ENCODE data around the gene MPPED2.
A peak's percentile ranks its signal among the peaks of the same experiment; 100 is the strongest.

Gene MPPED2

DNA sequence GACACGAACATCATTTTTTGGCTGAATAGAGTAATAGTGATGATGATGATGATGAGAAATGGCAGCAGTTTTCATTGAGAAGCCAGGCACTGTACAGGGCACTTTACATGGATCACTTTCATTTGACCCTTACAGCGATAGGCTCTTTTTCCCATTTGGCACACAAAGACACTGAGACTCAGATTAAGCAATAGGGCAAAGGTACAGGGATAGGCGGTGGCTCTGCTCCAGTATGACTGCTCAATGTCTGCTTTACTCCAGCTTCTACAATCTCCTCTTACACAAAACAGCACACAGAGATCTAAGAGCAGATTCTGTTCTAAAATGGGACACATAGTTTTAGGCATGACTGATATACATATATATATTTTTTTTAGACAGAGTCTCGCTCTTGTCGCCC lies 40.6 kb downstream of the MPPED2 start:
- no peak for DNase-seq (ENCODE audit: low read depth, low spot score)
- no peak overlapping the region for H3K4me3 ChIP-seq (ENCODE audit: low read length)

- no peak for DNase-seq (ENCODE audit: low read depth, low spot score)
- no peak overlapping the region for H3K4me3 ChIP-seq (ENCODE audit: low read length)
Measured at GRCh38 chr11:30543066-30543465, 43.1 kb downstream of the MPPED2 start.

GRCh38 chr11:30540781-30541180 lies 45.4 kb downstream of the MPPED2 start:
- no peak for DNase-seq (ENCODE audit: low read depth, low spot score)
- no peak overlapping the region for H3K4me3 ChIP-seq (ENCODE audit: low read length)

DNA sequence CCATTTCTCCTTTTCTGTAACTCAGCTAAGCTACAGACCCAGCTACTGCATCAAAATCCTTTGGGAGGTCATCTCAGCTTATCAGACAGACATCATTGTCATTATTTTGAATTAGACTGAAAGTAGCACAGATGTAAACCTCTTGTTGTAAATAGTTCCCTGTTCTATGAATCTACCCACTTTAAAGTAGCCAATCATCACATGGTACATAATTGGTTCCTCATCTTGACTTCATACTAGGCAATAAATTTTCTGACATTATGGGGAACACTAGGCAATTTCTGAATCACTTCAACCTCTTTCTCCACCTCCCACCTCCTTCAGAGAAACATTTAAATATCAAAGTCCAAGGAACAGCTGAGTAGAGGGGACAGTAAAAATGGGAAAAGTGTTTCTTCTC lies 47.9 kb downstream of the MPPED2 start:
- DNase-seq (ENCODE audit: low read depth, low spot score) = no peak

DNA sequence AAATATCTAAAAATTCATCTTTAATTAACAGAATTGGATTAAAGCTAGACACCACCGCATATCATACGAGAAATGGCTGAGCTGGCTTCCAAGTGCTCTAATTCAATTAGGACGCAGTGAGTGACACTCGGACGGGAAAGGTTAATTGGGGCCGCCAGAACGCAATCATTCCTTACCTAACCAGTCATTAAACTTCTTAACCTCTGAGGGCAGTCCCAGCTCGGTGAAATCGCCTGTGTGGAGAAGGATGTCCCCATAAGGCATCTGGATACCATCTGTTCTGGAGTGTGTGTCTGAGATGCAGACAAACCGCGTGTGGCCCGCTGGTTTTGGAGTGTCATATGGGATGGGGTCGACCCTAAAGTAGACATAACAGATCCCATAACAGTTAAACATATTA lies 50.3 kb downstream of the MPPED2 start:
- H3K4me3 ChIP-seq (ENCODE audit: low read length) = no peak overlapping the region
- no peak for DNase-seq (ENCODE audit: low read depth, low spot score)

More for the DNA sequence above, 47.9 kb downstream of the MPPED2 start:
- no peak overlapping the region for H3K4me3 ChIP-seq (ENCODE audit: low read length)

- H3K4me3 ChIP-seq (ENCODE audit: low read length) = no peak overlapping the region
- no peak for DNase-seq (ENCODE audit: low read depth, low spot score)
Measured at GRCh38 chr11:30533445-30533947, 52.7 kb downstream of the MPPED2 start.

- H3K4me3 ChIP-seq (ENCODE audit: low read length) = no peak overlapping the region
- no peak for DNase-seq (ENCODE audit: low read depth, low spot score)
Measured at GRCh38 chr11:30527566-30527965, 58.6 kb downstream of the MPPED2 start.

DNA sequence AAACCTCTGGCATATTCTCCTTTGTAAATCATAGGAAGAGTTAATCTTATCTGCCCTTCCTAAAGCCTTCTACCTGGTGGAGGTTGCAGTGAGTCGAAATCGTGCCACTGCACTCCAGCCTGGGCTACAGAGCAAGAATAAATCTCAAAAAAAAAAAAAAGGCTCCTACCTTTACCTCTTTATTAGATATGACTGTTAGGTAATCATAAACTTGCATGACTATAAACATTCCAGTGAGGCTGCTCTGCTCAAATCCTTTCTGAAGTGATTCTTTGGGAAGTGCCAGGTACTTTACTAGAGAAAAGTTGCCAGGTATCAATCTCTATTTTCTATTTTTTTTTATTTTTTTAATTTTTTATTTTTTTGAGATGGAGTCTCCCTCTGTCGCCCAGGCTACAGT lies 59.6 kb downstream of the MPPED2 start:
- H3K4me3 ChIP-seq (ENCODE audit: low read length) = no peak overlapping the region
- no peak for DNase-seq (ENCODE audit: low read depth, low spot score)

- no peak overlapping the region for H3K4me3 ChIP-seq (ENCODE audit: low read length)
- no peak for DNase-seq (ENCODE audit: low read depth, low spot score)
Measured at GRCh38 chr11:30522536-30523243, 63.5 kb downstream of the MPPED2 start.

DNA sequence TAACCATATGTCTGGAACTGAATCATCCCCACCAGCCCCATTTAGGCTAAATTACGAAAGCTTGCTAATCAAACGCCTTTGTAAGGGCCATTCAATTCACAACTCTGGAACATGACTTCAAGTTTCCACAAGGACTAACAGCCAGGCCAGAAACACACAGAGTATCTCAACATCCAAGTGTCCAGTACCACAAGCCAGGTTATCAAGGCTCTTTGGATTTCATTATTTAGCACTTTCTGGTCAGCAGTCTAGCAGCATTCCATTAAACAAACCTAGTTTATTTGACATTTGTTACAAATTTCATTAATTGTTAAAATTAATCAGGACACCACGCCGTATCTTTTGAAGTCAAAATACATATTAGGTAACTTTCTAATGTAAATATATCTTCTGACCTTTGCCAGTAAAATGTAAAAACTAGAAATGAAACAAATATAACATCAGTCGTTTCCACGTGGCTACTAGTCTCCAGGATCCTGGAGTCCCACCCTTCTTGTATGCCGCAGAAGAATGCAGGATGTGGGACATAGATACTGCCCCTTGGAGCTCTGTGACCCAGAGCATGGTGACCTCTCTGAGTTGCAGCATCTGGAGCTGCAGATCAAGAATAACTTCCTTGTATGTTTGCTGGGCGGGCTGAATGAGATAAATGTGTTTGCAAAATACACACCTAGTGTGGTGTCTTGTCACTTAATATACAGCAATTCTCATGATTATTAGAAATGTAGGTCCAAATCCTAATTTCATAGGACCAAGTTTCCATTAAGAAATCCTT lies 64.7 kb downstream of the MPPED2 start:
- no peak for DNase-seq (ENCODE audit: low read depth, low spot score)
- H3K4me3 ChIP-seq (ENCODE audit: low read length) = no peak overlapping the region

- DNase-seq (ENCODE audit: low read depth, low spot score) = no peak
- no peak overlapping the region for H3K4me3 ChIP-seq (ENCODE audit: low read length)
Measured at GRCh38 chr11:30513087-30513486, 73.1 kb downstream of the MPPED2 start.

DNA sequence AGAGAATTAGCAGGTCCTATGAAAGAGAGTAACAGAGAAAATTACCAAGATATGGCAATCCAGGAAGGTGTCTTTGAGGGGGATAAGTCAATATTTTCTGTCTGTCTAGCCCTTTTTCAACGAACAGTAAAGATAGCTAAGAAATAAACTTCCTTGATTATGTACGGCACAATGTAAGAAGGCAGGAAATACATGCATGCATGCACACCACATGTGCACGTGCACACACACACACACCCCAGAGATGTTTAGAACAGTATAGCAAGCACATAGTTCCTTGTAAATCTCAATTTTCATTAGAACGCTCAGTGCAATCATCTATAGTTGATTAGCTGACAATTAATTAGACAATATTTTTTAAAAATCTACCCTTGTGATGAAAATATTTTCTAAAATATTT lies 74.7 kb downstream of the MPPED2 start:
- peak; percentile 65 for DNase-seq (ENCODE audit: low read depth, low spot score)
- peak overlapping the region; percentile 27 for H3K4me3 ChIP-seq (ENCODE audit: low read length)

- peak; percentile 76 for DNase-seq (ENCODE audit: low read depth, low spot score)
- H3K4me3 ChIP-seq (ENCODE audit: low read length) = peak overlapping the region; percentile 27; the same call in 1 of the 2 replicates
Measured at GRCh38 chr11:30510750-30511149, 75.4 kb downstream of the MPPED2 start.

DNA sequence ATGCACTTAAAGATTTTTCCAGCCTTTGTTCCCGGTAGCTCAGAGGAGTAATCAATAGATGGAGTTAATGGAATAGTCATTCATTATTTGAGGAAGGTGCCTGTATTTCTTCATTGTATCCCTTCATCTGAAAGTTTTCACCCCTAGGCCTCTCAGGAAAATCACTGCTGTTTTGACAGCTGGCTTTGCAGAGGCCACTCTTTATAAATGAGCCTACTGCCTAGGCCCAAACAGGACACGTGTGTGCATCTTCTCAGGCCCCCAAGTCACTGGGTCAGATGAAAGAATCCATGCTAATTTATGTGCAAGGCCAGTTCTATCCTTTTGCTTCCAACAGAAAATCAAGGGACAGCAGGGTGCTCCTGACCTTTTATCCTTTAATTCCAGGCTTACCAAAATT lies 76.8 kb downstream of the MPPED2 start:
- DNase-seq (ENCODE audit: low read depth, low spot score) = no peak

GRCh38 chr11:30508594-30508993 lies 77.6 kb downstream of the MPPED2 start:
- no peak overlapping the region for H3K4me3 ChIP-seq (ENCODE audit: low read length)
- no peak for DNase-seq (ENCODE audit: low read depth, low spot score)

More for the DNA sequence above, 76.8 kb downstream of the MPPED2 start:
- no peak overlapping the region for H3K4me3 ChIP-seq (ENCODE audit: low read length)

DNA sequence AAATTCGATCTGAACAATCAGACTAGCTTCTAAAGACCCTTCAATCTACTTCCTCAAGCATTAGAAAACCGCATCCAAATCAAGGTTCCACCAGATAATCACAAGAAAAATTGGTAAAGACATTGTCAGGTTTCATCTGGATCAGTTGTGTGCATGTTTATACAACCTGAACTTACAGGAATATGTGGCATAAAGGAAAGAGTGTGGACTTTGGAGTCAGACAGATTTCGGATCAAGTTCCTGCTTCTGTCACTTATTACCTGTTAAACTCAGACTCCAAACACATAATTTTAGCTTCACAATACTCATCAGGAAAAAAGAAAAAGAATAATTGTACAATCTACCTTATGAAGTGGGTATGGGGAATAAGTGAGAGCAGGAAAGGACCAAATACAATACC lies 80.5 kb downstream of the MPPED2 start:
- no peak for DNase-seq (ENCODE audit: low read depth, low spot score)
- no peak overlapping the region for H3K4me3 ChIP-seq (ENCODE audit: low read length)

DNA sequence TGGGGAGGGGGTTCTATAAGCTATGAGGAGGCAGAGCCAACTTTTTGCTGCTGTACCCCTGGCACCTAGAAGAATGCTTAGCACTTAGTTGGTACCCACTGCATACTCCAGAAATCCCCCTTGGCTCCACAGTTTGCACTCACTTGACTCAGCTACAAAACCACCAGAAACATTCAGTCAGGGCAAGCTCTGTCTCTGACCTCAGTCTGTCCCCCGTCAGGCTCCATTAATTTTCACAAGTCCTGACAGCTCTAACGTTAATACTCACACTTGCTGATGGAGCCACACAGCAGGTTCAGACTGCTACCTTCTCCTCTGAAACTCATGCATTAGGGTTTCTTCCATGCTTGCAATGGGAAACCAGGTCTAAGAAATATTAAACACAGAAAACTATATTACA lies 81.7 kb downstream of the MPPED2 start:
- no peak overlapping the region for H3K4me3 ChIP-seq (ENCODE audit: low read length)
- DNase-seq (ENCODE audit: low read depth, low spot score) = no peak

GRCh38 chr11:30503156-30503555 lies 83.0 kb downstream of the MPPED2 start:
- DNase-seq (ENCODE audit: low read depth, low spot score) = no peak
- no peak overlapping the region for H3K4me3 ChIP-seq (ENCODE audit: low read length)

DNA sequence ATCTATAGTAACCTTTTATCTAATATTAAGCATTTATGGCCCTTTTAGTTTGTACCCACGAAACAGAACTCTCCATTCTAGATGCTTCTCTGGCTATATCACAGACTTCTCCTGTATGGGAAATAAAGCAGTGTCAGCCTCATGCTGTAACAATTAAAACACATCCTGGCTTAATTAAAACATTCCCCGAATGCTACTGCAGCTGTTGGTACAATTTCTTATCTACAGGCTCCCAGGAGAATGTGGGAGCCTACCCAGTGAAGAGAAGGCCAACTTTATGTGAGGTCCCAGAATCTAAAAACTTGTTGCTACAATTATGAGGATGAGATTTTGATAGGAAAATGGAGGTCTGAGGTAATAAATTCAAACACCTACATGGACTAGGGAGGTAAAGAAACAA lies 83.8 kb downstream of the MPPED2 start:
- no peak for DNase-seq (ENCODE audit: low read depth, low spot score)

GRCh38 chr11:30501744-30502143 lies 84.4 kb downstream of the MPPED2 start:
- no peak overlapping the region for H3K4me3 ChIP-seq (ENCODE audit: low read length)
- no peak for DNase-seq (ENCODE audit: low read depth, low spot score)

More for the DNA sequence above, 83.8 kb downstream of the MPPED2 start:
- no peak overlapping the region for H3K4me3 ChIP-seq (ENCODE audit: low read length)
